Left ventricle myocardium inferior (tissue), 1 donor: ENCODE measurements around the gene MEGF9. TPM values are rescaled to one million over a fixed set of nuclear protein-coding genes. Genes with fewer than 3 reads are reported as not detected.

ENCODE experiments used
- DNase-seq: peaks from one replicate; pipeline ENCODE4 v3.0.0-alpha.2; 2020
- H3K27ac ChIP-seq: fragments of 200-600 bp; replicated peaks from 2 replicates; pipeline ENCODE4 v1.8.0; 2021
- H3K27me3 ChIP-seq: fragments of 200-600 bp; 2 replicates; pipeline ENCODE4 v1.8.0; 2021; ENCODE audit warnings: low read depth
- H3K36me3 ChIP-seq: fragments of 200-600 bp; 2 replicates; pipeline ENCODE4 v1.8.0; 2021
- H3K4me1 ChIP-seq: fragments of 200-600 bp; 2 replicates; pipeline ENCODE4 v1.8.0; 2021
- H3K4me3 ChIP-seq: fragments of 200-600 bp; 2 replicates; pipeline ENCODE4 v1.8.0; 2021; ENCODE audit warnings: mild to moderate bottlenecking, moderate library complexity
- H3K9me3 ChIP-seq: fragments of 200-600 bp; replicated peaks from 2 replicates; pipeline ENCODE4 v1.8.0; 2021
- intact Hi-C: fragments of 100-400 bp; cut with micrococcal nuclease; formaldehyde crosslinking; loops from one replicate; pipeline ENCODE4 v1.11.0; 2022
- total RNA-seq: library from RNA; stranded (reverse); fragmentation: NEBNext Ultra II Directional; extraction: Animal tissue kit (Norgen Biotek cat#: 25700); gene quantifications from one replicate; pipeline ENCODE4 v1.2.1, GENCODE V29; 2021
- TF ChIP-seq, protein P1 (sequence below): fragments of 200-600 bp; IDR thresholded peaks from 2 replicates; pipeline ENCODE4 v1.8.0; 2021; ENCODE audit warnings: antibody characterized with exemption, mild to moderate bottlenecking, borderline replicate concordance
- donor health status: DM: no; HTN: yes; CAD: no; lungs with severe emphysema.

The MEGF9 gene
- total RNA-seq, 1 donor from 2014 or later: 5.1 TPM

- TF ChIP-seq, protein P1, sequence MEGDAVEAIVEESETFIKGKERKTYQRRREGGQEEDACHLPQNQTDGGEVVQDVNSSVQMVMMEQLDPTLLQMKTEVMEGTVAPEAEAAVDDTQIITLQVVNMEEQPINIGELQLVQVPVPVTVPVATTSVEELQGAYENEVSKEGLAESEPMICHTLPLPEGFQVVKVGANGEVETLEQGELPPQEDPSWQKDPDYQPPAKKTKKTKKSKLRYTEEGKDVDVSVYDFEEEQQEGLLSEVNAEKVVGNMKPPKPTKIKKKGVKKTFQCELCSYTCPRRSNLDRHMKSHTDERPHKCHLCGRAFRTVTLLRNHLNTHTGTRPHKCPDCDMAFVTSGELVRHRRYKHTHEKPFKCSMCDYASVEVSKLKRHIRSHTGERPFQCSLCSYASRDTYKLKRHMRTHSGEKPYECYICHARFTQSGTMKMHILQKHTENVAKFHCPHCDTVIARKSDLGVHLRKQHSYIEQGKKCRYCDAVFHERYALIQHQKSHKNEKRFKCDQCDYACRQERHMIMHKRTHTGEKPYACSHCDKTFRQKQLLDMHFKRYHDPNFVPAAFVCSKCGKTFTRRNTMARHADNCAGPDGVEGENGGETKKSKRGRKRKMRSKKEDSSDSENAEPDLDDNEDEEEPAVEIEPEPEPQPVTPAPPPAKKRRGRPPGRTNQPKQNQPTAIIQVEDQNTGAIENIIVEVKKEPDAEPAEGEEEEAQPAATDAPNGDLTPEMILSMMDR: no peak
- Histone ChIP-seq H3K36me3 (no peaks in the 10 kb centered on the region), H3K9me3 (no peaks in the 10 kb centered on the region), H3K4me1 (peaks cover 25% of the 10 kb centered on the region), H3K4me3 (no peak overlapping the region), H3K27me3 (no peaks in the 10 kb centered on the region), H3K27ac (no peak overlapping the region)
- intact Hi-C loops: loop anchor here (10.0 kb wide), 1 partner anchor 112 kb away; no protein-coding TSS in a partner anchor
- no peak for DNase-seq
Measured at GRCh38 chr9:120736881-120737280, 22.6 kb upstream of the MEGF9 start.

GRCh38 chr9:120735415-120736126 lies 21.3 kb upstream of the MEGF9 start:
- Histone ChIP-seq H3K27ac (peak overlapping the region; percentile 53), H3K27me3 (no peaks in the 10 kb centered on the region), H3K4me1 (peaks cover 38% of the 10 kb centered on the region), H3K4me3 (no peak overlapping the region), H3K36me3 (no peaks in the 10 kb centered on the region), H3K9me3 (no peaks in the 10 kb centered on the region)
- intact Hi-C loops: loop anchor here (10.0 kb wide), 1 partner anchor 111 kb away; no protein-coding TSS in a partner anchor
- TF ChIP-seq, protein P1: no peak
- no peak for DNase-seq

- DNase-seq: no peak
- intact Hi-C loops: loop anchor here (10.0 kb wide), 1 partner anchor 110 kb away; no protein-coding TSS in a partner anchor
- H3K36me3 ChIP-seq: no peaks in the 10 kb centered on the region
Measured at GRCh38 chr9:120734607-120735410, 20.5 kb upstream of the MEGF9 start.

DNA sequence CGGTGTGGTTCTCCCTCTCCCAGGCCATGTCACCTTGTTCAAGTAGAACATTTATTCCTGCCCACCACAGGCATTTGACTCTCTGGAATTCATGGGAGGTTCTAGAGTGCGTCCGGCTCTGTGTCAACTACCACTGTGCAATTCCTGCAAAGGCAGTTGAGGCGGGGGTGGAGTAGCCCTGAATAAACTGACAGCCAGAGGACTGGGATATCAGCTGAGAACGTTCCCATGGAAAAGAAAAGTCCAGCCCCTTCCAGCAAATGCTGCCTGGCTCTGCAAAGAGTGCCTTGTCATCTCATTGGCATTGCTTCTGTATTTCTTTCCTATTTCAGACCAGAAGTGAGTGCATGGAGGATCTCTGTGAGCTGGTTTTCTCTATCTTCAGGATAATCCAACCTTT lies 18.9 kb upstream of the MEGF9 start:
- H3K27ac ChIP-seq: peak overlapping the region; percentile 73
- peaks cover 41% of the 10 kb centered on the region for H3K4me1 ChIP-seq
- TF ChIP-seq, protein P1: no peak
- H3K27me3 ChIP-seq: no peaks in the 10 kb centered on the region
- no peak overlapping the region for H3K4me3 ChIP-seq
- no peaks in the 10 kb centered on the region for H3K9me3 ChIP-seq
- DNase-seq: peak; percentile 22
- intact Hi-C loops: loop anchor here (10.0 kb wide), 1 partner anchor 108 kb away; no protein-coding TSS in a partner anchor
- no peaks in the 10 kb centered on the region for H3K36me3 ChIP-seq

More at GRCh38 chr9:120734607-120735410, 20.5 kb upstream of the MEGF9 start:
- Histone ChIP-seq H3K4me1 (peaks cover 41% of the 10 kb centered on the region), H3K9me3 (no peaks in the 10 kb centered on the region), H3K27ac (peak overlapping the region; percentile 53), H3K4me3 (no peak overlapping the region), H3K27me3 (no peaks in the 10 kb centered on the region)
- TF ChIP-seq, protein P1: no peak

- peaks cover 42% of the 10 kb centered on the region for H3K4me1 ChIP-seq
- H3K9me3 ChIP-seq: no peaks in the 10 kb centered on the region
- TF ChIP-seq, protein P1: no peak
- no peak overlapping the region for H3K4me3 ChIP-seq
- peak; percentile 50 for DNase-seq
- intact Hi-C loops: loop anchor here (10.0 kb wide), 1 partner anchor 106 kb away; no protein-coding TSS in a partner anchor
- no peaks in the 10 kb centered on the region for H3K36me3 ChIP-seq
- H3K27me3 ChIP-seq: no peaks in the 10 kb centered on the region
- peak overlapping the region; percentile 73 for H3K27ac ChIP-seq
Measured at GRCh38 chr9:120730654-120731514, 16.6 kb upstream of the MEGF9 start.
